Activated B cell treated with CpG ODN at 0.5 μM for 24 hours (primary cell): Measurements from ENCODE around the gene RABEPK. TPM values are rescaled to one million over a fixed set of nuclear protein-coding genes. Genes with fewer than 3 reads are reported as not detected.

Experiments used
- ATAC-seq: fragments of 200-7000 bp; cut with Tn5 transposase; one replicate; pipeline ENCODE4 v1.10.0; 2021; ENCODE audit warnings: low read depth, mild to moderate bottlenecking, moderate library complexity
- CTCF ChIA-PET: fragments of 350-600 bp; sonication (Branson Sonifier 250); formaldehyde crosslinking; loops from one replicate; lab custom pipeline; 2021; ENCODE audit warnings: antibody characterized with exemption; lab: Charles Lee
- POLR2A ChIA-PET: fragments of 350-600 bp; sonication (Branson Sonifier 250); formaldehyde crosslinking; loops from one replicate; lab custom pipeline; 2021; ENCODE audit warnings: antibody characterized with exemption; lab: Charles Lee
- DNase-seq: peaks from one replicate; pipeline ENCODE4 v3.0.0; 2022
- H3K27ac Mint-ChIP-seq: one replicate; pipeline ENCODE4 v1.8.0; 2020; ENCODE audit warnings: mixed read lengths
- H3K27me3 Mint-ChIP-seq: one replicate; pipeline ENCODE4 v1.8.0; 2021; ENCODE audit warnings: mixed read lengths
- H3K36me3 Mint-ChIP-seq: one replicate; pipeline ENCODE4 v1.8.0; 2021; ENCODE audit warnings: low read depth, mixed read lengths
- H3K4me1 Mint-ChIP-seq: one replicate; pipeline ENCODE4 v1.8.0; 2021; ENCODE audit warnings: mixed read lengths
- H3K4me3 Mint-ChIP-seq: one replicate; pipeline ENCODE4 v1.8.0; 2020; ENCODE audit warnings: mild to moderate bottlenecking, mixed read lengths
- H3K9me3 Mint-ChIP-seq: one replicate; pipeline ENCODE4 v1.8.0; 2020; ENCODE audit warnings: mixed read lengths
- intact Hi-C: fragments of 100-400 bp; cut with micrococcal nuclease; formaldehyde crosslinking; loops from one replicate; pipeline ENCODE4 v1.15.1; 2024
- total RNA-seq: library from RNA; stranded (reverse); gene quantifications from 2 replicates; pipeline ENCODE4 v1.2.3, GENCODE V29; 2022
- TF ChIP-seq, protein P1 (sequence below): fragments of 200-600 bp; IDR thresholded peaks from one replicate; pipeline ENCODE4 v1.8.0; 2022; ENCODE audit warnings: antibody characterized with exemption, mild to moderate bottlenecking

Gene RABEPK
- total RNA-seq, 1 donor from 2014 or later, result 19.1 TPM

GRCh38 chr9:125254231-125254630, 53.9 kb downstream of the RABEPK start:
- TF ChIP-seq, protein P1, sequence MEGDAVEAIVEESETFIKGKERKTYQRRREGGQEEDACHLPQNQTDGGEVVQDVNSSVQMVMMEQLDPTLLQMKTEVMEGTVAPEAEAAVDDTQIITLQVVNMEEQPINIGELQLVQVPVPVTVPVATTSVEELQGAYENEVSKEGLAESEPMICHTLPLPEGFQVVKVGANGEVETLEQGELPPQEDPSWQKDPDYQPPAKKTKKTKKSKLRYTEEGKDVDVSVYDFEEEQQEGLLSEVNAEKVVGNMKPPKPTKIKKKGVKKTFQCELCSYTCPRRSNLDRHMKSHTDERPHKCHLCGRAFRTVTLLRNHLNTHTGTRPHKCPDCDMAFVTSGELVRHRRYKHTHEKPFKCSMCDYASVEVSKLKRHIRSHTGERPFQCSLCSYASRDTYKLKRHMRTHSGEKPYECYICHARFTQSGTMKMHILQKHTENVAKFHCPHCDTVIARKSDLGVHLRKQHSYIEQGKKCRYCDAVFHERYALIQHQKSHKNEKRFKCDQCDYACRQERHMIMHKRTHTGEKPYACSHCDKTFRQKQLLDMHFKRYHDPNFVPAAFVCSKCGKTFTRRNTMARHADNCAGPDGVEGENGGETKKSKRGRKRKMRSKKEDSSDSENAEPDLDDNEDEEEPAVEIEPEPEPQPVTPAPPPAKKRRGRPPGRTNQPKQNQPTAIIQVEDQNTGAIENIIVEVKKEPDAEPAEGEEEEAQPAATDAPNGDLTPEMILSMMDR, result no peak
- H3K36me3 Mint-ChIP-seq, result no peaks in the 10 kb centered on the region
- ATAC-seq (no peak), DNase-seq (no peak)
- CTCF ChIA-PET, result no interaction called here
- no peak overlapping the region for H3K4me3 Mint-ChIP-seq
- H3K9me3 Mint-ChIP-seq, result no peaks in the 10 kb centered on the region
- POLR2A ChIA-PET, result no interaction called here
- H3K27ac Mint-ChIP-seq, result no peak overlapping the region
- H3K4me1 Mint-ChIP-seq, result peaks cover under 1% of the 10 kb centered on the region
- H3K27me3 Mint-ChIP-seq, result peaks cover 2% of the 10 kb centered on the region
- intact Hi-C loops, result loop anchor here (1.0 kb wide), 1 partner anchor 32 kb away; no protein-coding TSS in a partner anchor

GRCh38 chr9:125255781-125256391, 55.5 kb downstream of the RABEPK start:
- ChIA-PET POLR2A (interaction anchor here (2.4 kb wide), 1 partner anchor 14 kb away, joined by 18 read pairs; the partner anchor contains the start of gene HSPA5), CTCF (no interaction called here)
- intact Hi-C loops, result loop anchor here (1.0 kb wide), 1 partner anchor 118 kb away; no protein-coding TSS in a partner anchor
- DNase-seq (no peak), ATAC-seq (no peak)
- H3K27ac Mint-ChIP-seq, result no peak overlapping the region
- H3K27me3 Mint-ChIP-seq, result peaks cover 2% of the 10 kb centered on the region
- H3K36me3 Mint-ChIP-seq, result no peaks in the 10 kb centered on the region
- H3K4me1 Mint-ChIP-seq, result peaks cover 9% of the 10 kb centered on the region
- no peak overlapping the region for H3K4me3 Mint-ChIP-seq
- H3K9me3 Mint-ChIP-seq, result no peaks in the 10 kb centered on the region
- TF ChIP-seq, protein P1, result no peak

DNA sequence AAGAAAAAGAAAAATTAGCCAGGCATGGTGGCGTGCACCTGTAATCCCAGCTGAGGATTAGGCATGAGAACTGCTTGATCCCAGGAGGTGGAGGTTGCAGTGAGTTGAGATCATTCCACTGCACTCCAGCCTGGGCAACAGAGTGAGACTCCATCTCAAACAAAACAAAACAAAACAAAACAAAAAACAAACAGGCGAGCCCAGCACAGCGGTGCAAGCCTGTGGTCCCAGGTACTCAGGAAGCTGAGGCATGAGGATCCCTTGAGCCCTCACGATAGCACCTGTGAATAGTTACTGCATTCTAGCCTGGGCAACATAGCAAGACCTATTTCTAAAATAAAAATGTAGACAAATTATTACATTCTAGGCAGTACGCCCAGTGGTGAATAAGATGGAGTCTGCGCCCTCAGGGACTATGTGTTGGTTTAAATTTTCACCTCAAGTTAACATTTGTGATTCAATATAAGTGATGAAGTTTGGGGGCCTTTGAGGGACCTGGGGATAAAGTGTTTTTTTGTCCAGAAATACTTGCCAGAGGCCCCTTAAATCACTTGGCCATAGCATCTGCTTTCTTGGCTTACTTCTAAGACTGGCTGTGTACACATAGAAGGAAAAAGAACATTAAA, 57.9 kb downstream of the RABEPK start:
- no peak overlapping the region for H3K4me3 Mint-ChIP-seq
- TF ChIP-seq, protein P1, result no peak
- H3K27ac Mint-ChIP-seq, result no peak overlapping the region
- H3K27me3 Mint-ChIP-seq, result peaks cover 2% of the 10 kb centered on the region
- H3K4me1 Mint-ChIP-seq, result peaks cover 26% of the 10 kb centered on the region
- no peaks in the 10 kb centered on the region for H3K9me3 Mint-ChIP-seq
- ChIA-PET CTCF (no interaction called here), POLR2A (interaction anchor here (0.7 to 1.0 kb wide), 2 partner anchors 17 to 18 kb away, joined by 3 read pairs; no protein-coding TSS in a partner anchor)
- ATAC-seq (no peak), DNase-seq (no peak)
- intact Hi-C loops, result no loop called here
- H3K36me3 Mint-ChIP-seq, result peaks cover 7% of the 10 kb centered on the region

DNA sequence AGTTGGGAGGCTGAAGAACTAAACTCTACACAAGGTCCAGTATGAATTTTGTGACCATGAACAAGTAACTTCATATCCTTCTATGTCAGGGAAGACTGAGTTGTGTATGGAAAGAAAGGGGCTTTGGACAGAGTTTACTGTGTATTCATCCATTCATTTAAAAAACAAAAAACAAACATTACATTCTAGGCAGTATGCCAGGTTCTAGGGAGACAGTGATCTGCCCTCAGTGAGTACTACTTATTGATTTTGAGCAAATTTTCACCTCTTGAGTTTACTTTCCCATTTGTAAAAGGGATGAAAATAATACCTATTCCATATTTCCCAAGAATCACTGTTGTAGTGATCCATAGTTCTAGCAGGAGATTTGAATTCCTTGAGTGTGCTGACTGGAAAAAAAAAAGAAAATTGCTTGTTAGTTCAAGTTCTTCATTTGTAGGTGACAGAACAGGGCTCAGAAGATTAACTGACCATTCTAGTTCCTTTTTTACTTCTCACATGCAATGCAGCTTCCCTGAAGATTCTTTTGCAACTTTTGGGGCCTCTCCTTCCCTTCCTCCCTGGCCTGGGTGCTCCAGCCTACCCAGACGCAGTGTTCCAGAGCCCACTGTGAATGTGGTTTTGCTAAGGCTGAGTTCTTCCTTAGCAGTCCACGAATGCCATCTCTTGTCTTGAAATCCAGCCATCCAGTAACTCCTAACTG, 58.6 kb downstream of the RABEPK start:
- CTCF ChIA-PET, result no interaction called here
- intact Hi-C loops, result no loop called here
- H3K36me3 Mint-ChIP-seq, result peaks cover 11% of the 10 kb centered on the region

More for the DNA sequence above, 58.6 kb downstream of the RABEPK start:
- Mint-ChIP-seq H3K4me1 (peaks cover 32% of the 10 kb centered on the region), H3K9me3 (no peaks in the 10 kb centered on the region), H3K27me3 (peaks cover 2% of the 10 kb centered on the region), H3K27ac (peak overlapping the region; percentile 36), H3K4me3 (no peak overlapping the region)
- TF ChIP-seq, protein P1, result no peak
- ATAC-seq (no peak), DNase-seq (no peak)
- POLR2A ChIA-PET, result interaction anchor here (7.2 kb wide), 1 partner anchor 16 kb away, joined by 201 read pairs; the partner anchor contains the start of gene HSPA5
